Smooth muscle cell (in vitro differentiated cells): ENCODE data around the gene NLRP9. TPM values are rescaled to one million over a fixed set of nuclear protein-coding genes. Genes with fewer than 3 reads are reported as not detected.

ENCODE experiments used
- DNase-seq: peaks from one replicate; lab custom pipeline; 2025; ENCODE audit not compliant: unreplicated experiment; lab: John Stamatoyannopoulos, UW
- H2AFZ ChIP-seq: fragments of 200-600 bp; sonication (generic); 2 replicates; pipeline ENCODE4 v1.6.0; 2016; ENCODE audit warnings: antibody characterized with exemption, low read depth, mild to moderate bottlenecking
- H3F3A ChIP-seq: fragments of 200-600 bp; sonication (generic); 2 replicates; pipeline ENCODE4 v1.6.0; 2017; ENCODE audit warnings: antibody characterized with exemption, low read depth
- H3K27ac ChIP-seq: fragments of 200-600 bp; sonication (generic); 2 replicates; pipeline ENCODE4 v1.5.1; 2016; ENCODE audit warnings: low read depth, mild to moderate bottlenecking
- H3K27me3 ChIP-seq: fragments of 200-600 bp; sonication (generic); 2 replicates; pipeline ENCODE4 v1.6.1; 2016; ENCODE audit warnings: low read depth, mild to moderate bottlenecking
- H3K36me3 ChIP-seq: fragments of 200-600 bp; sonication (generic); 2 replicates; pipeline ENCODE4 v1.5.1; 2016; ENCODE audit warnings: low read depth
- H3K4me1 ChIP-seq: fragments of 200-600 bp; sonication (generic); 2 replicates; pipeline ENCODE4 v1.5.1; 2016; ENCODE audit warnings: low read depth
- H3K4me2 ChIP-seq: fragments of 200-600 bp; sonication (generic); 2 replicates; pipeline ENCODE4 v1.6.0; 2016; ENCODE audit warnings: mild to moderate bottlenecking
- H3K4me3 ChIP-seq: fragments of 200-600 bp; sonication (generic); 2 replicates; pipeline ENCODE4 v1.5.1; 2016; ENCODE audit warnings: mild to moderate bottlenecking
- H3K79me2 ChIP-seq: fragments of 200-600 bp; sonication (generic); 2 replicates; pipeline ENCODE4 v1.6.0; 2016; ENCODE audit warnings: low read depth, mild to moderate bottlenecking
- H3K9ac ChIP-seq: fragments of 200-600 bp; sonication (generic); 2 replicates; pipeline ENCODE4 v1.6.0; 2016; ENCODE audit warnings: low read depth
- H3K9me3 ChIP-seq: fragments of 200-600 bp; sonication (generic); replicated peaks from 2 replicates; pipeline ENCODE4 v1.5.1; 2016; ENCODE audit warnings: low read depth
- H4K20me1 ChIP-seq: fragments of 200-600 bp; sonication (generic); 2 replicates; pipeline ENCODE4 v1.6.0; 2016; ENCODE audit warnings: low read depth
- CTCF ChIP-seq: fragments of 200-600 bp; sonication (generic); IDR thresholded peaks from 2 replicates; pipeline ENCODE4 v1.5.1; 2017; ENCODE audit warnings: borderline replicate concordance, mild to moderate bottlenecking, antibody characterized with exemption; ENCODE audit not compliant: insufficient read depth, poor library complexity, severe bottlenecking
- WGBS: methylation state at CpG from one replicate; pipeline ENCODE4 v1.1.7; 2016; ENCODE audit warnings: low lambda C conversion rate; 5-methylcytosine and 5-hydroxymethylcytosine counted together
- polyA plus RNA-seq: library from polyadenylated mRNA; unstranded; fragments of >200 nt; fragmentation: Nextera tagmentation; extraction: Ambion mirVana; gene quantifications from 2 replicates; pipeline ENCODE4 v1.2.1, GENCODE V29; 2016
- total RNA-seq: library from RNA; depleted of rRNA; stranded (reverse); fragments of >200 nt; gene quantifications from 2 replicates; pipeline ENCODE4 v1.2.3, GENCODE V29; 2014

NLRP9 gene
- total and polyA plus RNA-seq, 2 experiments from 2014 or later: 0.07 TPM; not detected in 1

DNA sequence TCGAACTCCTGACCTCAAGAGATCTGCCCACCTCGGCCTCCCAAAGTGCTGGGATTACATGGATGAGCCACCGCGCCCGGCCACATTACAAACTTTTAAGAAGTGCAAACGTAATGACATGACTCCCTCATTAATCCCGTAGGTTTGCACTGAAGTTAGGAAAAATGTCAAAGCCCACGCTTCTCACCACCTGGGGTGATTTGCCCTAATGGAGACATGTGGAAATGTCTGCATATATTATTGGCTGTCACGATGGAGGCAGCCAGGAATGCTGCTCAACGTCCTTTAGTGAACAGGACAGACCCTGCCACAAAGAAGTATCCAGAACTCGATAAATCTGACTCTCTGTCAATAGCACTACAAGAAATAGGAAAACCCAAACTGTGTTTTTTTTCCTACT lies 21.0 kb downstream of the NLRP9 start:
- H3K4me2 ChIP-seq: no peak overlapping the region
- H3K9me3 ChIP-seq: peaks cover 6% of the 10 kb centered on the region
- DNase-seq: no peak
- no peaks in the 10 kb centered on the region for H3K36me3 ChIP-seq
- H4K20me1 ChIP-seq: no peaks in the 10 kb centered on the region
- no peak for TF ChIP-seq CTCF
- no peaks in the 10 kb centered on the region for H3K27me3 ChIP-seq
- H3K4me3 ChIP-seq: no peak overlapping the region
- H3K4me1 ChIP-seq: no peaks in the 10 kb centered on the region
- WGBS: 88% methylated on average over 11 of the region's 11 CpGs
- no peaks in the 10 kb centered on the region for H3F3A ChIP-seq
- no peaks in the 10 kb centered on the region for H3K79me2 ChIP-seq
- no peak overlapping the region for H3K27ac ChIP-seq
- no peak overlapping the region for H2AFZ ChIP-seq
- H3K9ac ChIP-seq: no peak overlapping the region

GRCh38 chr19:55716531-55716930 lies 21.7 kb downstream of the NLRP9 start:
- Histone ChIP-seq H3K4me3 (no peak overlapping the region), H3K27me3 (no peaks in the 10 kb centered on the region), H3K79me2 (no peaks in the 10 kb centered on the region), H3K36me3 (no peaks in the 10 kb centered on the region), H3F3A (no peaks in the 10 kb centered on the region), H3K4me2 (no peak overlapping the region), H3K27ac (no peak overlapping the region), H3K9me3 (peaks cover 5% of the 10 kb centered on the region), H3K9ac (no peak overlapping the region), H4K20me1 (no peaks in the 10 kb centered on the region), H3K4me1 (no peaks in the 10 kb centered on the region), H2AFZ (no peak overlapping the region)
- no peak for DNase-seq
- WGBS: 87% methylated on average over 15 of the region's 15 CpGs
- no peak for TF ChIP-seq CTCF

DNA sequence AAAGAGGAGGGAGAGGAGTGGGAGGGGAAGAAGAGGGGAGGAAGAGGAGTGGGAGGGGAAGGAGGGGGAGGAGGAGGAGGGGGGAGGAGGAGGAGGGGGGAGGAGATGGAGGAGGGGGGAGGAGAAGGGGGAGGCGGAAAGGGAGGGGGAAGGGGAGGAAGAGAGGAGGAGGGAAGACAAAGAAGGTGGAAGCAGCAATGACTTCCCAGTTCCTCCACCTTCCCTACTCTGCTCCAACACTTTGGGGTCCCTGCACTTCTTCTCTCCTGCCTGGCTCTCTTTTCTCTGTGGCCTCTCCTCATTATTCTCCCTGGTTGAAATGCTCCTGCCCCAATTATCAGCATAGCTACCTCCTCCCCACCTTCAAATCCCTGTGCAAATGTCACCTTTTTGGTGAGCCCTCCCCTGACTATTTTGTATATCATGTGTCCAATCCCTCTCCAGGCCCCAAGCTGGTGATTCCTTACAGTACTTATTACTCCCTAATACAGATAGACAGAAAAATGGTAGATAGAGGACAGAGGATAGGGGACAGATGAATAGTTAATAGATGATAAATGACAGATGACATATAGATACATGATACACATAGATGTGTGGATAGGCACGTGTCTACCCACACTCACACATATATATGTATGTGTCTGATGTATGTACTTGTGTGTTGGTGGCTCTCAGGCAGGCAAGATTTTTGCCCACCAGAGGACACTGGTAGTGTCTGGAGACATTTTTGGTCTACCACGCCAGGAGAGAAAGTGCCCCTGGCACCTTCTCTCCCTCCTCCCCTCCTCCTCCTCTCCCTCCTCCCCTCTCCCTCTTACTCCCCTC lies 25.2 kb downstream of the NLRP9 start:
- H4K20me1 ChIP-seq: no peaks in the 10 kb centered on the region
- no peaks in the 10 kb centered on the region for H3K36me3 ChIP-seq
- H3K79me2 ChIP-seq: no peaks in the 10 kb centered on the region
- H3K4me2 ChIP-seq: no peak overlapping the region
- H2AFZ ChIP-seq: no peak overlapping the region
- H3K4me1 ChIP-seq: no peaks in the 10 kb centered on the region
- H3K27me3 ChIP-seq: no peaks in the 10 kb centered on the region
- 81% methylated on average over 2 of the region's 3 CpGs for WGBS
- H3F3A ChIP-seq: no peaks in the 10 kb centered on the region
- no peaks in the 10 kb centered on the region for H3K9me3 ChIP-seq
- no peak overlapping the region for H3K9ac ChIP-seq
- no peak for DNase-seq
- H3K4me3 ChIP-seq: no peak overlapping the region
- no peak for TF ChIP-seq CTCF
- H3K27ac ChIP-seq: no peak overlapping the region

DNA sequence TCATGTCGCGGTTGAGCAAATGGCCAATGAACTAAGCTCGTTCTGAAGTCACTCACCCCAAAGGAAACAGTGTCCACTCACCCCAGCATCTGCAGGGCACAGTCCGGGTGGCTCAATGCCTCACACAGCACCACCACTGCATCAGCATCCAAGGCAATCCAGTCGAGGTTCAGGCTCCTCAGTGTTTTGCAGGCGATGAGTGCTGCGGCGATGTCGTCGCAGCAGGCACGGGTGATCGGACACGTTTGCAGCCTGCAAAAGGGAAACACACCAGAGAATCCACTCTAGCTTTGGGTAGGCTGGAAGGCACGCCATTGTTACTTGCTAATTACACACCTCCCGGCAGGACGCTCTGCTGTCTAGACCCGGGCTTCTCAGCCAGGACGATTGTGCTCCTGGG lies 26.5 kb downstream of the NLRP9 start:
- Histone ChIP-seq H3K36me3 (no peaks in the 10 kb centered on the region), H3K27ac (no peak overlapping the region), H2AFZ (no peak overlapping the region), H3K9me3 (no peaks in the 10 kb centered on the region), H4K20me1 (no peaks in the 10 kb centered on the region), H3F3A (no peaks in the 10 kb centered on the region), H3K4me3 (no peak overlapping the region), H3K79me2 (no peaks in the 10 kb centered on the region), H3K4me2 (no peak overlapping the region), H3K9ac (no peak overlapping the region), H3K27me3 (no peaks in the 10 kb centered on the region), H3K4me1 (no peaks in the 10 kb centered on the region)
- WGBS: 88% methylated on average over 18 of the region's 18 CpGs
- no peak for DNase-seq
- TF ChIP-seq CTCF: no peak
